Measurements from ENCODE around the gene KRTAP20-4.

The KRTAP20-4 gene

DNA sequence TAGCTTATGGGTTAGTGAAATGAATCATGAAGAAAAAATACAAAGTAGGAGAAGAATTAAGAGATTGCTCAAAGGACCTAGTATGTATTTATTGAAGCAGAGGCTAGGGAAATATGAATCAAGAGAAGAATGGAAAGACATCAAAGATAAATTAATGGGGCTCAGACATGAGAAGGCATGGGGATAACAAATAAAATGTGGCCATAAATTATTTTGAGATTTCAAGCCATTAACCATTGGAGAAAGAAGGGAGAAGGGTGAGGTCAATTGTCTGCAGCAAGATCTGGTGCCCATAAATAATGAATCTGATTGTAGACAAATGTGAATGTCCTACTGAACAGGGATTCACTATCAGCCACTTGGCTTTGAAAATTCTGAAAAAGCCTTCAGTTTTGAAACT, 32.5 kb downstream of the KRTAP20-4 start:
- no peak for DNase-seq (ENCODE audit: low read depth, low spot score)

GRCh38 chr21:30668776-30669175, 48.3 kb downstream of the KRTAP20-4 start:
- no peak for DNase-seq (ENCODE audit: low read depth, low spot score)

Data from astrocyte of the hippocampus (primary cell).